Stimulated activated memory B cell treated with anti-CD40 and anti-IgM and Interleukin-4, amounts not matched to agents 10 μg/mL and 1 μg/mL and 100 μg/mL, for 72 hours (primary cell): ENCODE measurements around the gene FAM72B.
"Not testable (repeated sequence)": the region's sequence is repeated elsewhere in the genome, so short reads cannot be mapped to it uniquely, and the experiment has no call there.

Experiments
- ATAC-seq: fragments of 150-1000 bp; cut with Tn5 transposase; 2 replicates; pipeline ENCODE4 v1.10.0; 2021
- H3K27ac Mint-ChIP-seq: one replicate; pipeline ENCODE4 v1.8.0; 2022; ENCODE audit warnings: mild to moderate bottlenecking, mixed read lengths
- H3K27me3 Mint-ChIP-seq: one replicate; pipeline ENCODE4 v1.8.0; 2022; ENCODE audit warnings: mixed read lengths
- H3K36me3 Mint-ChIP-seq: one replicate; pipeline ENCODE4 v1.8.0; 2022; ENCODE audit warnings: mixed read lengths
- H3K4me1 Mint-ChIP-seq: one replicate; pipeline ENCODE4 v1.8.0; 2022; ENCODE audit warnings: mixed read lengths
- H3K4me3 Mint-ChIP-seq: one replicate; pipeline ENCODE4 v1.8.0; 2022; ENCODE audit warnings: mild to moderate bottlenecking, moderate library complexity, mixed read lengths
- H3K9me3 Mint-ChIP-seq: one replicate; pipeline ENCODE4 v1.8.0; 2022; ENCODE audit warnings: mixed read lengths

FAM72B gene

DNA sequence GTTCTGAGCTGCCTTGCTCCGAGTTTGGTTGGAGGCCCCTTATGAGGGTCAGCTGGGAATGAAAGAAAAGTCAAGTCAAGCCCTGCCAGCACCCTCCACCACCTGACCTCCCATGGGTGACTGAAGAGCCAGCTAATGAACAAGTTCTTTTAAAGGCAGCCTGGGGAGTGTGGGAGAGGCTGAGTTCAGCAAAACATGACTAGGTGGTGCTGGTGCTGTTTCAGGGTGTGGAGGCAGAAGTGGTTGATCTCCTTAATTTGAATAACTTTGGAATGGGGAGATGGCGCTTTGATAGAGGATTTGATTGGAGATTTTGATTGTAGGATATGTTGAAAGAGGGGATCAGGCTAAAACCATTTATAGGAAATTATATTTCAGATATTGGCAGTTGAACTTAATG lies 23.2 kb upstream of the FAM72B start:
- H3K4me3 Mint-ChIP-seq, H3K36me3 Mint-ChIP-seq, H3K27me3 Mint-ChIP-seq, H3K4me1 Mint-ChIP-seq, ATAC-seq, H3K9me3 Mint-ChIP-seq, H3K27ac Mint-ChIP-seq: not testable (repeated sequence)

GRCh38 chr1:121205786-121206711 lies 21.9 kb upstream of the FAM72B start:
- not testable (repeated sequence) for H3K9me3 Mint-ChIP-seq, ATAC-seq, H3K4me1 Mint-ChIP-seq, H3K27me3 Mint-ChIP-seq, H3K27ac Mint-ChIP-seq, H3K36me3 Mint-ChIP-seq, H3K4me3 Mint-ChIP-seq

DNA sequence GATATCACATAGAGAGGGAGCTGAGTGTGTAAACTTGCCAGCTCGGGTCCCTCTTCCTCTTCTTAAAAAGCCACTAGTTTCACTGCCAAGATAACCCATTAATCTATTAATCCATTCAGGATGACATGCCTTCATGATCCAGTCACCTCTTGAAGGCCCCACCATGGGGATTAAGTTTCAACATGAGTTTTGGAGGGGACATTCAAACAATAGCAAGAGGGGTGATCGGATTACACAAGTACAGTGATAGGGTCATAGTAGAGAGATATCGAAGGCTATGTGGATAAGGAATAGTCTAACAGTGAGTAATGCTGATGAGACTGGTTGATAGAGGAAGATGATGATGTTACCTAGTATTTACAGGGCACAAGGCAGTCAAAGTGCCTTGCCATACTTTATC lies 18.8 kb upstream of the FAM72B start:
- not testable (repeated sequence) for H3K36me3 Mint-ChIP-seq, ATAC-seq, H3K4me1 Mint-ChIP-seq, H3K4me3 Mint-ChIP-seq, H3K27me3 Mint-ChIP-seq, H3K27ac Mint-ChIP-seq, H3K9me3 Mint-ChIP-seq

- H3K27ac Mint-ChIP-seq, ATAC-seq, H3K9me3 Mint-ChIP-seq, H3K36me3 Mint-ChIP-seq, H3K4me1 Mint-ChIP-seq, H3K27me3 Mint-ChIP-seq, H3K4me3 Mint-ChIP-seq: not testable (repeated sequence)
Measured at GRCh38 chr1:121200985-121201981, 17.1 kb upstream of the FAM72B start.

DNA sequence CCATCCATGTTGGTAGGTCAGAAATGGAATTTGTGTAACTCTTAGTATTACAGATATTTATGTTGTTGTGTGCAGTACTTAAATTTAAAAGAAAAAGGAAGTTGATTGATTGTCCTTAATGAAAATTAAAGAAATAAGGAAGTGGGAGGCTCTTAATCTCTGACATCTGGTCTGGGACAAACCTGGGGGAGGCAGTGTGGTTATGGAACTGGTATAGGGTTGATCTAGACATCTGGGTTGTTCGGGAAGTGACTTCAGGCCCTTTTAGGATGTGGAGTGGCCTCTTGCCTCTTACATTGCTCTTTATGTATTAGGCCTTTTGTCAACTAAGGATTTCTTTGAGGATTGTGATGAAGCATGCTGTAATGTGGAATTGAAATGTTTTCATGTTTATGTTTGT lies 16.1 kb upstream of the FAM72B start:
- not testable (repeated sequence) for ATAC-seq, H3K36me3 Mint-ChIP-seq, H3K9me3 Mint-ChIP-seq, H3K27ac Mint-ChIP-seq, H3K27me3 Mint-ChIP-seq, H3K4me1 Mint-ChIP-seq, H3K4me3 Mint-ChIP-seq

- H3K9me3 Mint-ChIP-seq, ATAC-seq: not testable (repeated sequence)
Measured at GRCh38 chr1:121199763-121200162, 15.6 kb upstream of the FAM72B start.

GRCh38 chr1:121197095-121197882 lies 13.1 kb upstream of the FAM72B start:
- not testable (repeated sequence) for H3K4me1 Mint-ChIP-seq, H3K27ac Mint-ChIP-seq, H3K4me3 Mint-ChIP-seq, ATAC-seq, H3K27me3 Mint-ChIP-seq, H3K9me3 Mint-ChIP-seq, H3K36me3 Mint-ChIP-seq

More at GRCh38 chr1:121199763-121200162, 15.6 kb upstream of the FAM72B start:
- H3K4me3 Mint-ChIP-seq, H3K27ac Mint-ChIP-seq, H3K4me1 Mint-ChIP-seq, H3K27me3 Mint-ChIP-seq, H3K36me3 Mint-ChIP-seq: not testable (repeated sequence)

DNA sequence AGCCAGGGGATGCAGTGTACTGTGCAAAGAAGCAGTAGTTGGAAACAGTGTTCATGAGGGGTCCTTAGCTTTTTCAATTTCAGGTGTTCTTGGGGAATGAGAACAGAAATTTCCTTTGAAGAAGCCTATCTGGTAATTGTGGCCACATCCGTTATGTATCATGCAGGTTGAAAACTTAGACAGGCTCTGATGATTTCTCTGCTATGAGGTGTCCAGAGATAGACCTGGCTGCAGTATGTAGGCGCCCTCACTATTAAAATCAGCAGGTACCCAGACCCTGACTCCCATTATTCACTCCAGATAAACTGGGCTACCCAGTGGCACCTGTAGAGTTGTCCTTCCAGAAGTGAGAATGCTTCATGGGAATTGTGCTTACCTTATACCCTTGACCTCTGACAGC lies 8.4 kb upstream of the FAM72B start:
- H3K4me3 Mint-ChIP-seq, H3K4me1 Mint-ChIP-seq, ATAC-seq, H3K27me3 Mint-ChIP-seq, H3K36me3 Mint-ChIP-seq, H3K9me3 Mint-ChIP-seq, H3K27ac Mint-ChIP-seq: not testable (repeated sequence)

DNA sequence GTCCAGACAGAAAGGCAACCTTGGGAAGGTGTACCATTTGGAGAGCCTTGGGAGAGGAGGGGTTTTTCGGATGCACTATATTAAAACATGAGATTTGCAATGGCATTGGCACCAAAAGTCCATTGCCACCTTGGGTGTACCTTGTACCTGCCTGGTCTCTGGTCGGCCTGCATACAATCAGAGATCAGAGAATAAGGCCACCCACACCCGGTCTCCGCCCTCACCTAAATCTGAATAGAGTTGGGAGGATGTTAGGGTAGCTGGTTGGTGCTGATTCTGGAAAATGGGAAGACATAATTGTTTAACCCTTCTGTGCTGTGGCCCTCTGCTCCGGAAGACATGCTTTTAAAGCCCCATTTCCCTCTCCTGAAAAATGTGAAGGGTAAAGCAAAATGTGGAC lies 3.8 kb upstream of the FAM72B start:
- H3K9me3 Mint-ChIP-seq, ATAC-seq, H3K4me3 Mint-ChIP-seq, H3K4me1 Mint-ChIP-seq, H3K27ac Mint-ChIP-seq, H3K36me3 Mint-ChIP-seq, H3K27me3 Mint-ChIP-seq: not testable (repeated sequence)

DNA sequence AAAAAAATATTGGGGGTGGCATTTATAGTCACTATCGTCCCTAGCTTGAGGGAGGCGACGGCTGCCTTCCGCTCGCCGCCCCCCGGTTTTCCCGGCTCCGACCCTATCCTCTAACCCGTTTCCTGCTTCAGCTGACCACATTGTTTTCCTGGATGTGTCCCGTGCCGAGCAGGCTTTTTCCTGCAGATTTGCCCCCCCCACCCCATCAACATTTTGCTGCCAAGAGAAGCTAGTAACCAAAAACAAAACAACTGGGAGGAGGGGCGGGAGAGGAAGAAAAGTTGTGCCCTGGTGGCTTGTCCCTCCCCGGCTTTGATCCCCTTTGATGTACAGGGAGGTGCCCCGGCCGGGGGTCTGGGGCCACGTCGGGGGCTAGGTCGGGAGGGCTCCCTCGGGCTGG lies 2.1 kb upstream of the FAM72B start:
- not testable (repeated sequence) for ATAC-seq, H3K27me3 Mint-ChIP-seq, H3K4me3 Mint-ChIP-seq, H3K27ac Mint-ChIP-seq, H3K4me1 Mint-ChIP-seq, H3K36me3 Mint-ChIP-seq, H3K9me3 Mint-ChIP-seq

DNA sequence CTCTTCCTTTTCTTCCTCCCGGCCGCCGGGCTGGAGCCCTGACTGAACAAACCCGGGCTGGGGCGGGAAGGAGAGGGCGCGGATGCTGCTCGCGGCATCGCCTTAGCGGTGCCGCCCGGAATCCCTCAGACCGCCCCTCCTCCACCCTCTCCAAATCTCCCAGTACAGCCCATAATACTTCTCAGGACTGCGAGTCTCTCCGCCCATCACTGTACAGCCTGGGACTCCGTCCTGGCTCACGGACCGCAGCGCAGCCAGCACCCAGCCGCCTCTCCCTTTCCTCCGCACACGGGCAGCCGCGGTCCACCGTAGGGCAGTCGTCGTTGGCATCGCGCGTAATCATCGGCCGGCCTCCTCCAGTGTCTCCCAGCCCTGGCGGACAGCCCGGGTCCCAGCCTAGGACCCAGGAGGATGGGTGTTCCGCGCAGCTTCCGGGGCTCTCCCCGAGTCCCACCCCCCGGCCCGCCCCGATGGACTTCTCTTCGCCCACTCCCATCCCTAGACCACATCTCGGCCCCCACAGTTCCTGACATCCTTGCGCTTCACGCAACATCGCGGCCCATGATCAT lies 1.1 kb upstream of the FAM72B start:
- not testable (repeated sequence) for H3K4me1 Mint-ChIP-seq, H3K9me3 Mint-ChIP-seq, H3K36me3 Mint-ChIP-seq, H3K27me3 Mint-ChIP-seq
- Mint-ChIP-seq H3K4me3 (peak overlapping the region; percentile 92), H3K27ac (peak overlapping the region; percentile 79)
- ATAC-seq: peak; percentile 0

- not testable (repeated sequence) for H3K27ac Mint-ChIP-seq
Measured at GRCh38 chr1:121183867-121184266, 273 bp downstream of the FAM72B start.

DNA sequence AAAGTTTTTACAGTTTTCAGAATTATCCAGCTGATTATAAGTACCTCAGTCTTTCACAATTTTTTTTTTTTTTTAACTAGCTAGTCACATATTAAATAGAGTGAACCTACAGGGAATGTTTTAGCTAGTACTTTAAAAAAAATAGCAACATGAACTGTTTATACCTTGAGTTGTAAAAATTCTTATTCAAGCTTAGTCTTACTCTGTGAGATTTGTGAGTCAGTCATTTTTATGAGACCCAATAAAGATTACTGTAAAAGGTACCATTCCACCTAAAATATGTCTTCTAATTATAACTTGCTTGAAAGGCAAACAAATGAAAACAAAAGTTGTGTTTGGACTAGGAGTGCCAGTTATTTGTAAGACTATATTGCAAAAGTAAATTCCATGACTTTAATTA lies 5.9 kb downstream of the FAM72B start:
- H3K27me3 Mint-ChIP-seq, H3K27ac Mint-ChIP-seq, H3K36me3 Mint-ChIP-seq, ATAC-seq, H3K4me1 Mint-ChIP-seq, H3K9me3 Mint-ChIP-seq, H3K4me3 Mint-ChIP-seq: not testable (repeated sequence)

More at GRCh38 chr1:121183867-121184266, 273 bp downstream of the FAM72B start:
- H3K4me3 Mint-ChIP-seq: peak overlapping the region; percentile 47
- not testable (repeated sequence) for ATAC-seq, H3K27me3 Mint-ChIP-seq, H3K36me3 Mint-ChIP-seq, H3K9me3 Mint-ChIP-seq, H3K4me1 Mint-ChIP-seq

- not testable (repeated sequence) for ATAC-seq, H3K4me1 Mint-ChIP-seq, H3K4me3 Mint-ChIP-seq, H3K27me3 Mint-ChIP-seq, H3K36me3 Mint-ChIP-seq, H3K27ac Mint-ChIP-seq, H3K9me3 Mint-ChIP-seq
Measured at GRCh38 chr1:121176649-121177048, 7.5 kb downstream of the FAM72B start.

- not testable (repeated sequence) for H3K9me3 Mint-ChIP-seq, H3K27ac Mint-ChIP-seq, H3K4me3 Mint-ChIP-seq, H3K27me3 Mint-ChIP-seq, H3K4me1 Mint-ChIP-seq, H3K36me3 Mint-ChIP-seq, ATAC-seq
Measured at GRCh38 chr1:121168152-121168668, 15.9 kb downstream of the FAM72B start.
